OCI-LY7 (cell line): ENCODE measurements around the gene HOXD8. TPM values are rescaled to one million over a fixed set of nuclear protein-coding genes. Genes with fewer than 3 reads are reported as not detected.

ENCODE experiments used
- BruUV-seq: library from RNA; stranded (reverse); fragments of 400-500 nt; replicated peaks from 2 replicates; lab custom pipeline; 2021; lab: Mats Ljungman, UMichigan
- CTCF ChIA-PET: fragments of 300-600 bp; sonication (Branson Sonifier 250); formaldehyde crosslinking; loops from one replicate; lab custom pipeline; 2022; ENCODE audit warnings: antibody characterized with exemption; ENCODE audit not compliant: unreplicated experiment; lab: Charles Lee
- POLR2A ChIA-PET: fragments of 300-600 bp; sonication (Branson Sonifier 250); formaldehyde crosslinking; loops from one replicate; lab custom pipeline; 2022; ENCODE audit warnings: antibody characterized with exemption; lab: Charles Lee
- DNase-seq: peaks from one replicate; pipeline ENCODE4 v3.0.0-alpha.2; 2015; ENCODE audit warnings: low spot score
- H2AFZ ChIP-seq: fragments of 200-600 bp; sonication (generic), shearing (Covaris generic); 2 replicates; pipeline ENCODE4 v1.6.1; 2014; ENCODE audit warnings: mild to moderate bottlenecking, antibody characterized with exemption, low read length, moderate library complexity
- H3K27ac ChIP-seq: fragments of 200-600 bp; sonication (generic); 2 replicates; pipeline ENCODE4 v1.5.1; 2014; ENCODE audit warnings: mixed run types, low read depth, mild to moderate bottlenecking, moderate library complexity, low read length, inconsistent platforms; ENCODE audit not compliant: poor library complexity, severe bottlenecking
- H3K36me3 ChIP-seq: fragments of 200-600 bp; sonication (generic); 2 replicates; pipeline ENCODE4 v1.6.1; 2014; ENCODE audit warnings: mild to moderate bottlenecking, antibody characterized with exemption, low read length, moderate library complexity, mixed read lengths; ENCODE audit not compliant: insufficient read depth
- H3K4me1 ChIP-seq: fragments of 200-600 bp; sonication (generic); 2 replicates; pipeline ENCODE4 v1.5.1; 2014; ENCODE audit warnings: mild to moderate bottlenecking, low read length; ENCODE audit not compliant: insufficient read depth, poor library complexity, severe bottlenecking
- H3K4me2 ChIP-seq: fragments of 200-600 bp; sonication (generic); 2 replicates; pipeline ENCODE4 v1.6.1; 2014; ENCODE audit warnings: mild to moderate bottlenecking, low read length
- H3K4me3 ChIP-seq: fragments of 200-600 bp; sonication (generic); 2 replicates; pipeline ENCODE4 v1.5.1; 2014; ENCODE audit warnings: mild to moderate bottlenecking, low read depth, low read length; ENCODE audit not compliant: poor library complexity, severe bottlenecking
- H3K79me2 ChIP-seq: fragments of 200-600 bp; sonication (generic); 2 replicates; pipeline ENCODE4 v1.6.1; 2016; ENCODE audit warnings: low read depth, mild to moderate bottlenecking, low read length, moderate library complexity, mixed read lengths; ENCODE audit not compliant: insufficient read depth
- H3K9me2 ChIP-seq: fragments of 200-600 bp; sonication (generic); 2 replicates; pipeline ENCODE4 v1.6.1; 2016; ENCODE audit warnings: mild to moderate bottlenecking, low read length, mixed read lengths; ENCODE audit not compliant: insufficient read depth
- H3K9me3 ChIP-seq: fragments of 200-600 bp; sonication (generic); 2 replicates; pipeline ENCODE4 v1.6.1; 2014; ENCODE audit warnings: mild to moderate bottlenecking, mixed run types, low read length, mixed read lengths
- H4K20me1 ChIP-seq: fragments of 200-600 bp; sonication (generic); 2 replicates; pipeline ENCODE4 v1.6.1; 2014; ENCODE audit warnings: mild to moderate bottlenecking, antibody characterized with exemption, low read length, moderate library complexity, mixed read lengths; ENCODE audit not compliant: insufficient read depth
- CTCF ChIP-seq: fragments of 200-600 bp; sonication (generic); conservative IDR thresholded peaks from 2 replicates; pipeline ENCODE4 v1.5.1; 2014; ENCODE audit warnings: mild to moderate bottlenecking, antibody characterized with exemption, low read length, moderate library complexity, mixed read lengths
- EZH2phosphoT487 ChIP-seq: fragments of 200-600 bp; sonication (generic); IDR thresholded peaks from 2 replicates; pipeline ENCODE4 v1.6.1; 2018; ENCODE audit warnings: low read depth, borderline replicate concordance, mild to moderate bottlenecking, mixed run types, antibody characterized with exemption, low read length, moderate library complexity, mixed read lengths
- intact Hi-C: fragments of 100-400 bp; cut with micrococcal nuclease; formaldehyde crosslinking; loops from one replicate; pipeline ENCODE4 v1.10.0; 2022; ENCODE audit not compliant: unreplicated experiment
- total RNA-seq, 2 experiments: library from RNA; depleted of rRNA in 1 of 2; stranded (reverse); fragments of >200 nt in 1 of 2; shearing (Covaris generic) in 1 of 2; gene quantifications; 2 replicates each; pipeline ENCODE4 v1.2.3, GENCODE V29; 2014 to 2022

HOXD8 gene
- total RNA-seq, 2 experiments from 2014 or later = not detected

GRCh38 chr2:176146645-176147044, 17.1 kb downstream of the HOXD8 start:
- no peak for DNase-seq
- no TSS peak for BruUV-seq

GRCh38 chr2:176147210-176147799, 17.8 kb downstream of the HOXD8 start:
- Histone ChIP-seq H2AFZ (no peak overlapping the region), H3K27ac (no peak overlapping the region), H3K4me1 (no peaks in the 10 kb centered on the region), H3K9me3 (no peaks in the 10 kb centered on the region), H3K9me2 (no peaks in the 10 kb centered on the region), H3K36me3 (no peaks in the 10 kb centered on the region), H3K79me2 (no peaks in the 10 kb centered on the region), H3K4me2 (no peak overlapping the region), H4K20me1 (no peaks in the 10 kb centered on the region), H3K4me3 (no peak overlapping the region)
- intact Hi-C loops = no loop called here
- ChIA-PET CTCF (no interaction called here), POLR2A (no interaction called here)
- BruUV-seq = no TSS peak
- no peak for DNase-seq
- TF ChIP-seq CTCF = no peak
- no peak for TF ChIP-seq EZH2phosphoT487

More at GRCh38 chr2:176146645-176147044, 17.1 kb downstream of the HOXD8 start:
- intact Hi-C loops = no loop called here
- Histone ChIP-seq H3K4me3 (no peak overlapping the region), H3K4me1 (no peaks in the 10 kb centered on the region), H4K20me1 (no peaks in the 10 kb centered on the region), H3K4me2 (no peak overlapping the region), H2AFZ (no peak overlapping the region), H3K79me2 (no peaks in the 10 kb centered on the region), H3K27ac (no peak overlapping the region), H3K36me3 (no peaks in the 10 kb centered on the region), H3K9me3 (no peaks in the 10 kb centered on the region), H3K9me2 (no peaks in the 10 kb centered on the region)
- ChIA-PET CTCF (no interaction called here), POLR2A (no interaction called here)
- no peak for TF ChIP-seq EZH2phosphoT487
- TF ChIP-seq CTCF = no peak

GRCh38 chr2:176147800-176148496, 18.4 kb downstream of the HOXD8 start:
- BruUV-seq = no TSS peak
- H3K4me2 ChIP-seq = no peak overlapping the region
- H3K9me2 ChIP-seq = no peaks in the 10 kb centered on the region
- H3K36me3 ChIP-seq = no peaks in the 10 kb centered on the region
- no peaks in the 10 kb centered on the region for H3K79me2 ChIP-seq
- CTCF ChIA-PET = no interaction called here
- no peaks in the 10 kb centered on the region for H3K9me3 ChIP-seq
- DNase-seq = no peak
- TF ChIP-seq EZH2phosphoT487 = no peak
- no peak for TF ChIP-seq CTCF
- no peaks in the 10 kb centered on the region for H3K4me1 ChIP-seq
- no peak overlapping the region for H3K27ac ChIP-seq
- H2AFZ ChIP-seq = no peak overlapping the region
- no peak overlapping the region for H3K4me3 ChIP-seq
- H4K20me1 ChIP-seq = no peaks in the 10 kb centered on the region
- POLR2A ChIA-PET = no interaction called here
- intact Hi-C loops = no loop called here
